Measurements from ENCODE around the gene VIPR1.

Gene VIPR1

GRCh38 chr3:42499478-42499871 is 3.0 kb upstream of the VIPR1 start:
- DNase-seq (ENCODE audit: low read depth), result no peak
- TF ChIP-seq CTCF (IDR thresholded peaks at IDR 0.05; ENCODE audit: insufficient read depth, low read depth, low read length, missing control alignments), result no peak
- no peak overlapping the region for H3K4me3 ChIP-seq (ENCODE audit: low read depth, low read length)

GRCh38 chr3:42500091-42500490 is 2.4 kb upstream of the VIPR1 start:
- no peak for DNase-seq (ENCODE audit: low read depth)
- no peak for TF ChIP-seq CTCF (IDR thresholded peaks at IDR 0.05; ENCODE audit: insufficient read depth, low read depth, low read length, missing control alignments)
- no peak overlapping the region for H3K4me3 ChIP-seq (ENCODE audit: low read depth, low read length)

- no peak for TF ChIP-seq CTCF (IDR thresholded peaks at IDR 0.05; ENCODE audit: insufficient read depth, low read depth, low read length, missing control alignments)
- no peak overlapping the region for H3K4me3 ChIP-seq (ENCODE audit: low read depth, low read length)
- no peak for DNase-seq (ENCODE audit: low read depth)
These were observed 1.5 kb upstream of the VIPR1 start for GRCh38 chr3:42500909-42501308.

- DNase-seq (ENCODE audit: low read depth), result no peak
- no peak overlapping the region; the same call in 1 of the 2 replicates for H3K4me3 ChIP-seq (ENCODE audit: low read depth, low read length)
- no peak for TF ChIP-seq CTCF (IDR thresholded peaks at IDR 0.05; ENCODE audit: insufficient read depth, low read depth, low read length, missing control alignments)
These were observed 1.1 kb upstream of the VIPR1 start for GRCh38 chr3:42501321-42501680.

GRCh38 chr3:42501681-42502428 is 588 bp upstream of the VIPR1 start:
- TF ChIP-seq CTCF (IDR thresholded peaks at IDR 0.05; ENCODE audit: insufficient read depth, low read depth, low read length, missing control alignments), result peak; percentile 59
- peak; percentile 46 for DNase-seq (ENCODE audit: low read depth)
- peak overlapping the region; percentile 65 for H3K4me3 ChIP-seq (ENCODE audit: low read depth, low read length)

DNA sequence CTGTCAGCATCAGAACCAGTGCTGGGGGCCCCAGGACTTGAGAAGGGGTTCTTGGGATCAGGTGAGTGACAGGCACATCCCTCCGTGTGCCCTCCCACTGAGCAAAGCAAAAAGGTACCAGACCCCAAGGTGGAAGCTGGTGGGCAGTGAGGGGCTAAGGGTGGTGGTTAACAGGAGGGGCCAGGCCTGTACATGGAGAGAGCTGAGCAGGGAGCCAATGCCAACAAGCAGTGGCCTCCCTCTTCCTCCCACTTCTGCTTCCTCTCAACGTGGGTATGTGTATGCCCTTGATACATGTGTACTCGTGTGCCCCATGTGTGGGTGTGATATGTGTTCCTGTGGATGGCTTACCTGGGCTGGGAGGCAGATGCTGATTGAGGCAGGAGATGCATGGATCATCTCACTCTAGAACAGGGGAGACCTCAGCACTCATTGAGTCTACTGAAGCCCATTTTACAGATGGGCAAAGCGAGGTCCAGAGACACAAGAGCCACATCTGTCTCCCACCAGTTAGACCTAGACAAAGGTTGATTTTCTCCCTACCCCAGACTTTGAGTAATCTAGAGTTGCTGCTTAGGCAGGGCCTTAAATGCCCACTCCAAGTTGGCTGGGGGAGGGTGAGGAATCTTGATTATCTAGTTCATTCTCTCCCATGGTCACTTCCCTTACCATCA is 945 bp downstream of the VIPR1 start:
- H3K4me3 ChIP-seq (ENCODE audit: low read depth, low read length), result no peak overlapping the region
- DNase-seq (ENCODE audit: low read depth), result no peak
- TF ChIP-seq CTCF (IDR thresholded peaks at IDR 0.05; ENCODE audit: insufficient read depth, low read depth, low read length, missing control alignments), result no peak
